ENCODE measurements around the gene A1CF.
"Not testable (repeated sequence)": the region's sequence is repeated elsewhere in the genome, so short reads cannot be mapped to it uniquely, and the experiment has no call there.

Gene A1CF

DNA sequence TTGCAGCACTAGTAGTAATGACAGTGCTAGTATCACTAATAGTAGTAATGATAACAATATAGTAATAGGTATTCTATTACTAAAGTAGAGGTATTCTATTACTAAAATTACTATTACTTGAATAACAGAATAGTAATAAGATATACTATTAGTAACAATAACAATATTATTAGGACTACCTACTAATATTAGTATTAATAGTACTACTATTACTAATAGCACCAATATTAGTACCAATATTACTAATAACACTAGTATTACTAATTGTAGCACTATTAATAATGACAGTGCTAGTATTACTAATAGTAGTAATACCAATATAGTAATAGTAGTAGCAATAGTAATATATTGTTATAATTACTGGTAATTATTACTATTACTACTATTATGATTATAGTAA is 24.1 kb downstream of the A1CF start:
- DNase-seq = no peak

DNA sequence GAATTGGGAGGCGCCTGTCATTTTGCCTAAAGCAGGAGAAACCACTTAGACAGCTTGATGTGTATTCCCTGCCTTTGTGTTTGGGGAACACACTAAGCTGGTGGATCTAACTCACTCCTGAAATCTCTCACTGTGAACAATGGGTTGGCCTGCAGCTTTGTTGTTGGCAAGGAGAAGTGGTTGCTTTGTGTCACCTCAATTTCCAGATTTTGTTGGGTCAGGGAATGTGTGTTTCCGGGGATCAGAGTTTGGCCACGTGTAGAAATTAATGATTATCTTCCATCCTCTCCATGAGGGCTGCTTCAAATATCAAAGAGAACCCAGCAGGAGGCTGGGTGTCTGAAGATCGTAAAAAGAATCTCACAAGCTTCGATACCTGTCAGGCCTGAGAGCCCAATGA is 27.8 kb downstream of the A1CF start:
- no peak for DNase-seq

DNA sequence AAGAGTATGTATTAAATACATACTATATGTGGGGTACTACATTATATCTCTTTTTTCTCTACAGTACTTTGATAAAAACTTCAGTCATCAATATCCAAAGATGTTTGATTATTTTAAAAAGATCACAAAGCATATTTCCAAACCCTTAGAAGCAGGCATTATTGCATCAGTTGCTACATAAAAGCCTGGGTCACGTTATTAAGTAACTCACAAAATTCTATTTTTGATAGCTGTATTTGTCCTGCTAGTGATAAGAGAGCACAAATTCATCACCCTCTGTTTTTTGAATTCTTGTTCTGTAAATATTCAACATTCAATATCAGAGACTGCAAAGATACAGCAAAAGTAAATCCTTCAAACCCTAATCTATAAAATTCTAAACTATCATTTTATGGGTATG is 30.0 kb downstream of the A1CF start:
- no peak for DNase-seq

DNA sequence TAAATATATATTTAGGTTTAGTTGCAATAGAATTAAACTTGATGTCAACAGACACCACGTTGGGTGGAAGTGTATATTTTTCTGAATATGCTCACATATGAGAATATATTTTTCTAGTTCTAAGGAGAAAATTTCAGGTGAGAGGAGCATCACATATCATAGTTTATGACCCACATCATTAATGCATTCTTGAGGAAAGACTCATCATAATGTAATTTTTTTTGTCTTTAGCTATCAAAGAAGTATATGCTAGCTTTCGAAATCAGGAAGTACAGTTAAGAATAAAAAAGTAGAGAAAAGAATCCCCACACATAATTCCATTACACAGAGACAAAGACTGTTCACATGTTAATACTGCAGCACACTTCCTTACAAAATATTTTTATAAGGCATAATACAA is 30.4 kb downstream of the A1CF start:
- no peak for DNase-seq

DNA sequence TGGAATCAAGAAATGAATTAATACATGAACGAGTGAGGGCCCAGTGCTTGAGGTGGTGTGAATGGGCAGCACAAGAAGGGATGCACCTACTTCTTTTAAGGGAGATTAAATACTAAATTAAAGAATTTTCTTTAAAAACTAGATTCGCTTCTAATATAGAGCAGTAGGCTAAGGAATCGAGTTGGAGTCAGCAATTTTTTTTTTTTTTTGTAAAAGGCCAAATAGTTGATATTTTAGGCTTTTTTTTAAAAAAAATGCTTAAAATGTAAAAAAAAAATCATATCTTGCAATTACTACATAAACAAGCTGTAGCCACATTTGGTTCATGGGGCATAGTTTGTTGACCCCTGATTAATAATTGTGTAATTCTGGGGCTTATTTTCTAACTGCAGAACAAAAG is 31.9 kb downstream of the A1CF start:
- DNase-seq = no peak

DNA sequence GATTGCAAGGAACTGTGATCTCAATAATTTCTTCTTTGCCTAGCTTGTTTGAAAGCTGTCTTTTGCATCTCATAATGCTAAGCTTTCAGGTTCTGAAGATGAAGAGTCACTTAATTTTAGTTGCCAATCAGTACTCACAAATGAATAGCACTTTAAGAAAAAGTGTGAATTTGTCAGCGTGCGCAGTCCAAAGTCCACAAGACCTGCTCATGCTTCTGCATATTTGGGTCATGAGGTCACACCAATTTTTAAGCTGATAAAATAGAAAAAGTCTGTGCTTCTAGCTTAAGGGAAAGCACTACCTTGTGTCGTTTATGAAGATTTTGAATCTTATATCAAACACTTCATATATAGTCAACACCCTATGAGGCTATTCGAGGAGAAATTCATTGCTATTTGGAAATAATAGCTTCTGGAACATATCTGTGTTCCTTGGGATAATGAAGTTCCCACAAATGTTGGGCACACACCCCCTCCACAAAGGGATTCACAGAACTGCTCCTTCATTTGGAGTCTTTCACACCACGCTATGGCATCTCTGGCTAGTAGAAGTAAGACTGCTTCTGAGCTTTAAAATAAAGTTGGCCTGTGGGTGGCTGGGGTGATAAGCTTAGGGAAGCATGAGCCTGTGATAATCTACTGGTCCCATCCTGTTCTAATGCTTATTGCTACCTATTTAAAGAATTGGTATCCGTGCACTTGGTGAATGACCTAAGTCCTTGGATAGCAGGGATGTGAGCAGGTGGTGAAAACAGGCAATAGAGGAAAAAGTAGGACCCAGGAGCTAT is 33.3 kb downstream of the A1CF start:
- no peak for DNase-seq

DNA sequence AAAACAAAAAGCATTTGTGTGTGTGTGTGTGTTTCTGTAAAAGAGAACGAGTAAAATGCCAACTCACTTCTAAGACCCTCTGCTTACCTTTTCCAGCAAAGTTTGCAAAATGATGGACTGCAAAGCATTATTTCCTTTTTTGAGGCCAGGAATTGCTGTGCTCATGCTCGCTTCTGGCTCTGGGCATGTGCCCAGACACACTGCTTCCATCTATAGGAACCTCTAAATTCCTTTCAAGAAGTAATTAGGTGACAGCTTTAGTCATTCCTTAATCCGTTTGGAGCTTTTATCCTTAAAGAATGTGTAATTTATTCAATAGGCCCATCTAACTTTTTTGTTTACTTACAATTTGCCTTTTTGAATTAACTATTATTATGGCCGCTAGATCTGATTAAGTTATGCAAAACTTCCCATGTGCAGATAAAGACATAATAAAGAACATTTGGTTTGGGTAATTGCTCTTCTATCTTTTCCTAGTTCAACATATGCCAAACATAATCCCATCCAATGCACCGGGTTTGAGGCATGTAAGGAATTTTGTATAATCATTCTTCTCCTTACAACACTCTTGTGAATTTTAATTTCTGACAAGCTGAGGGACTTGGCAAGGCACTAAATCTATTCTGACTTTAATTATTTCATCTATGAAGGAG is 34.7 kb downstream of the A1CF start:
- DNase-seq = no peak

DNA sequence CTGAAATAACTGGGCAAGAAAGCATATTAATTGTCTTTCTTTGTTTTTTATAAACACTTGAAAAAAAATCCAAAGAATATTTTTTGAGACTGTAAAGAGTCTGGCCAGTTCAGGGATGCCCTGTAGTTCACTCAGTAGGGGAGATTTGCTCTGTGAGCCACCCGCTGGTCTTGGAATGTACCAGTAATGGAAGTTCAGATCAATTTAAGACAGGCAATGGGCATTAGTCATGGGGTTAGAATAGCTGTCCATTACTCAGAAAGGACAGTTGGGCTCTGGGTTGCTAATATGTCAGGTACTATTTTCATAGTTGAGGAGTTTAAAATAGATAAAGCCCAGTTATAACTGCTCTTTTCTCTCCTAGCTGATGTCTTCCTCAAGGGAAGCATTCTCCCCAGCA is 38.7 kb downstream of the A1CF start:
- no peak for DNase-seq

DNA sequence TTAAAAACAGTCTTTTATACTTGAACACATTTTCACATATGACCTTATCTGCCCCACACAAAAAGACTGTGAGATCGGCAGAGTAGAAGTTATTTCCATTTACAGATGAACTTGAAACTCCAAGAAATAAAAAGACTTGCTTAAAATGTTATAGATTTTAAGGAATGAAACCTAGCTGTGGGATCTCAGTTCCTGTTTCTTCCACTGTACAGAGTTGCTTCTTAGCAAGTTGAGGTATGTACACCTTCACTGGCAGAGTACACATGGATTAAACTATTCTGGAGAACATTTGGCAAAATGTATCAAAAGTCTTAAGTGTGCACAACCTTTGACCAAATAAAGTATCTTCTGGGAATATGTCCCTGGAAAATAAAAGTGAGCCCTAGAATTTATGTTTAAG is 48.3 kb downstream of the A1CF start:
- no peak for DNase-seq

DNA sequence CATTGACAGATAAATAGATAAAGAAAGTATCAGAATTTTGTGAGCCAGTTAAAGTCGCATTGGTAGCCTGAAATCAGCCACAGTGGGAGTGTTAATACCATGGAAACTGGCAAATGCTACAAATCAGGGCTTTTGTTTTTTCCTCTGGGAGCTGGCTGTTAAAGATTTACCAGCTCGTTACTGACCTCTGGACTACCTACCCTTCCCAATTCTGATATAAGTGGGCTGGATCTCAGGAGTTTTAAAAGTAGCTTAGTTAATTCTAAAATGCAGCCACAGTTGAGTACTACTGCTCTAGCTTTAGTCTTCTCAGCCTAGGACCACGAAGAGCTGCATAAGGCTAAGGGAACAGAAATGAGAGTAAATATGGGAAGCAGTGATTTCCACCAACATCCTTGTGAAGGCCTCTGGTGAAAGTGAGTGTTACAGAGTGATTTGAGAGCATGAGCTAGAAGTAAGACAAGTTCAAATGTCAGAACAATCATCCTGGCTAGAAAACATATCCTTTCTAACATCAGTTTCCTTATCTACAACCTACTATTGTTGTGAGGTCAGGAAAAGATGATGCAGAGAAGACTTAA is 53.2 kb downstream of the A1CF start:
- no peak for DNase-seq

DNA sequence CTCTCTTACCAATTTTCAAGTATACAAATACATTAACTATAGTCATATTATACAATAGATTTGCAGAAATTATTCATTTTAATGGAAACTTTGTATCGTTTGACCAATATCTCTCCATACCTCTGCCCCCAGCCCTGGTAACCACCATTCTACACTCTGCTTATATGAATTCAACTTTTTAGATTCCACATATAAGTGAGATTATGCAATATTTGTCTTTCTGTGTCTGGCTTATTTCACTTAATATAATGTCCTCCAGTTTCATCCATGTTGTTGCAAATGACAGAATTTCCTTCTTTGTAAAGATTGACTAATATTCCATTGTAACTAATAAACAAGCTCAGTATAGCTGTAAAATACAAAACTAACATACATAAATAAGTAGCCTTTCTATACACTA is 55.4 kb downstream of the A1CF start:
- DNase-seq = no peak

DNA sequence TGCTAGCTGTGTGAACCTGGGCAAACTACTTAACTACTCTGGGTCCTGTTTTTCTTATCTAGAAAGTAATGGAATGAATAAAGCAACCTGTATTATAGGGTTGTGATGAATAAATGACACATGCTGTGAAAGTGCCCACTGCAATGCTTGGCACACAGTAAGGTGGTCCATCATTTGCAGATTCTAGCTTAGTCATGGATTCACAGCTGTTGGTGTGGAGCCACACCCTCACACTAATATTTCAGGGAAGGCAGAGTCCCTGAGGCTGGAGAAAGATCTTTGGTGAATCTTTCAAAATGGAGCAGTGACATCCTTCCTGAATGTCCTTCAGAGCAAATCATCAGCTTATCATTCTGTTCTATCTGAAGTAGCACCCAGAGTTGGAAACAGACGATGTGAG is 60.6 kb downstream of the A1CF start:
- DNase-seq = no peak

DNA sequence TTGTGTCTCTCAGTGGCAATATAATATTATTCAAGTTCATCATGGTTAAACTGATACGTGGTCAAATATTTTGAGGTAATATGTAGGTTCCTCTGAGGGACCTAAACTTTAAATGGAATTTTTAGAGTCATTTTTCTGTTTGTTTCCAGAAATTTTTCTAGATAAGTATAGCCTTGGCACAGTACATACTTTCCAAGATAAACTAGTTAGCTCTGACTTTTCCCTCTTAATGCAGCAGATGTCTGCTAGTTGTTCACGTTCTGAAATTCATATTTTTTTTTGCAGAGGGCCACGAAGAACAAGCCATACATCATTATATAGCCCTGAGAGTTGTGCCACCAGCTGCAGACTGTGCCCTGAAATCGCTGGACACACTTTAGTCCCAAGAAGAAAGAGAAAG is 61.6 kb downstream of the A1CF start:
- no peak for DNase-seq

DNA sequence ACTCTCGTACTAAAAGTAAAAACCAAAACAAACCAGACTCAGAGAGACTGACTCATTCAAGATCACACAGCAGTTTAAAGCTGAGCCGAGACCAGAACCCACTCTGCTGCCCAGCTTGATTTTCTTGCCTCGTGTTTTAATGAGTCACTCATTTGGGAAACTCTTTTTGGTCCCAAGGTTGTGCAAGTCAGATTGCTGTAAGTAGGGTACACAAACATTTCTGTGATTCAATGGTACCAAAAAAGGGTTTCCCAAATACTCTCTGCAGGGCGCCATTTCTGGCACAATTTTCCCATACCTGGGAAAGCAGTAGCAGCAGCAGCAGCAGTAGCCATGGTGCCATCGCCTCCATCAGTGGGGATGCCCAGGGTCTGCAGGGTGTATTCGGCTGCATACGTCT is 75.8 kb downstream of the A1CF start:
- no peak for DNase-seq

DNA sequence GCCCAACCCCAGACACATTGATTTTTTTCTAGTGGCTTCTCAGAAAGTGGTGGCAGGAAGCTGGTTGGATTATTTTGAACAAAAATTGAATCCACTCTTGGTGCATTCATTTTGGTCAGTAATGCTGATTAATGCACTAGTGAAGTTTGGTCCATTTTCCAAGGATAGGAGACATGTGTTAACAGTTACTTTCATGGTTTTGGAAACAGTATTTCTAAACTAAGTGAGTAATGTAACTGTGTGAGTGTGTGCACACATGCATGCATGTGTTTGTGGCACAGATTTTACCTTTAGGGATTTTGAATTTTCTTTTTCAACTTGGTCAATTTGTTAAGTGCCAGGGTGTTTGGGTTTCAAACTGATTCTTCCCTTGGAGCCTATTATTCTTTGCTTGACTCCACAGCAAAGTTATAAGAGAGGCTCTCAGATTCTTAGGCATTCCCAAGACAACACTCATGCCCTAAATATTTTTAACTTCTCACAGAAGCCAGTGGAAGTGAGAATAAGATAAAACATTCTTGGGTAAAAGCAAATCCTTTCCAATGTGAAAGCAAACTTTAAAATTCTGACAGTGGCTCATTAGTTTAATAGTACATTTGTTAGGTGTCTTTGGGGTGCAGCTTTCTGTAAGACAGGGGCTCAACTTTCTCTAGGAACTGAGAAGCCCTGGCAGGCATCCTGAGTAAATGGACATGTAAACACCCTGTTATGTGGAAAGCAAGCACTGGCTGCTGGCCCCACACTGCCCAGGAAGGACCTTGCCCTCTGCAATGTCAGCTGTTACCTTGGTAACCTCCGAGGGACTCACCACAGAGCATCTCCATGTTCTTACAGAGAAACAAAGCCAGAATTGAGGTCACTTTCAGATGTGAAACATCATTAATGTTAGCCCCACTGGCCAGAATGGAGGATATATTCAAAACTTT is 77.3 kb downstream of the A1CF start:
- no peak for DNase-seq

DNA sequence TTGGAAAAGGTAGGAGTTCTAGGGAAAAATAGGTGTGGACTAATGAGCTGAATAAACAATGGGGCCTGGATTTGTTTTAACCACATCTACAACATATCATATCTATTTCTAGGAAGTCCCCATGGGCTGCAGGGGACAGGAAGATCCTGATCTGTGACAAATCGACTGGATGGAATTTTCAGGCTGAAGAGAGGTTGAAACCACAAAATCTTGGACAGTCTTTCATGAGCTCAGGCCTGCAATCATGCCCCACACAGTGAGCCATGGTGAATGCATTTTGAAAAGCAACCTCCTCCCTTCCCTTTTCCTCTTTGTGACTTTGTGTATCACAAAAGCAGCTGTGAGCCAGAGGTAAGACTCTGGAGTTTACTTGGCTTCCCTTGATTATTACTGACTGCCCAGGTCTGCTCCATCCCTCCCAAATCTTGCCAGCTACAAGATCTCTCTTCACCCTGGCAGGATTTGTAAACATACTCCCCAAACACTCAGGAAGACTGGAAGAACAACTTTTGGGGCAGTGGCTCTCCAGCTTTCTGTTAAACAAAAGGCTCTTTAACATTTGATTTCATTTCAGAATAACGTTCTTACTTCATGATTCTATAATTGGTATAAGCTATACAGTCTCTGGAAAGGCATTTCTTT is 79.3 kb downstream of the A1CF start:
- no peak for DNase-seq

DNA sequence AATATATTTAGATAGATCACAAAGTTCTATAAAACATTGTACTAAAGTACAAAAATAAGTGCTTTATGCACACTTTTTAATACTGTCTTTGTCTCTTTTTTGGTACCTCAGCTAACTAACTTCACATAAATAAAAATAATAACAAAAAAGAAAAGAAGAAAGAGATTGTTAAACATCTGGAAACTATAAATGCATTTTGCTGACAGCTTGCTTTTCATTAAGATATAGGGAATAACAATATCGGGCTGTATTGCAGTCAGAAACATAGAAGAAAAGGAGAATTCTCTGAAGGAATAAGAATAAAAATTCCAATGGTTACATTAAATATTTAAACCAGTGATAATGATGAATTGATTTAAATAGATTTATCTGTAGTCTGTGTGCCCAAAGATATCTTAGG is 85.8 kb downstream of the A1CF start:
- no peak for DNase-seq

DNA sequence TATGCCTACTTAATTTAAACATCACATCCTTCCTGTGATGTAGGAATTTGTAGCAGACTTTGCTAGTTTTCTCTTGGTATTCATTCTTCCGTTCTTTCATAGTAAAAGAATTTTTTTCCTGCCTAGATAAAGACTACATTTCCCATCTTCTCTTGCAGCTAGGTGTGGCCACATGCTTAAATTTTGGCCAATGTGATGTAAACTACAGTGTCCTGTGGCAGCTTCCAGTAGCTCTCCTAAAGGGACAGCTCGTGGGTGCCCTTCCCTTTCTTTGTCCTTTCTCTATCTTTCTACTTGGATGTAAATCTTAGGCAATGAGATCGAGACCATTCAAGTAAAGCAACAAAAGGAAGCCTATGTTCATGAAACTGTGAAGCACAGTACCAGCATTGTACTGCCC is 87.1 kb downstream of the A1CF start:
- DNase-seq = no peak

DNA sequence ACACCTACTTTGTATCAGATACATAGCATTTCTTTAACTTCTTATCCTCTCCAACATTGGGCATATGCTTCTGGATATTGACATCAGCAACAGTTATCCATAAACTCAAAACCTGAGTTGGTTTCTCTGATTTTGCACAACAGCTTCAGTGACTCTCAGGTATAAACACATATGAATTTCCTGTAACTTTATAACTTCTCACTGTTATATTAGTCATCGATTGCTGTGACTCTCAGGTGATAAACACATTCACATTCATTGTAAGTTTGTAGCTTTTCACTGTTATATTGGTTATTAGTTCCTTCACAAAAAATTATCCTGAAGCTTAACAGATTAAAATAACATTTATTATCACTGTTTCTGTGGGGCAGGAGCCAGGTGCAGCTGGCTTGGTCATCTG is 88.7 kb downstream of the A1CF start:
- no peak for DNase-seq

DNA sequence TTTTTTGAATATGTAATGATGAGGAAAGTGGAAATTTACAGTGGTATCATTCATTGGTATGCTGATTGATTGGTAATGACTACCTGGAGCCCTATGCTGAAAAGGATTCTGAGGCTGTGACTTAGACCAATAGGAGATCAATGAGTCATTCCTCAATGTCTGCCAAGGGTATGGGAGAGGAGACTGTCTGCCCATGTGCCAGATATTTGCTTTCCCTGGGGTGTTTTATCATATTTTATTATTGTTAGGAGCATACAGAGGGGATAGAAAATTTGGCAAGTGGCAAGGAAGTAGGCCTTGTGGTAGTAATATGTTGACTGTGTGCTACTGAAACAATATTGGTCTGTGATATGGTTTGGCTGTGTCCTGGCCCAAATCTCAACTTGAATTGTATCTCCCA is 90.9 kb downstream of the A1CF start:
- no peak for DNase-seq

DNA sequence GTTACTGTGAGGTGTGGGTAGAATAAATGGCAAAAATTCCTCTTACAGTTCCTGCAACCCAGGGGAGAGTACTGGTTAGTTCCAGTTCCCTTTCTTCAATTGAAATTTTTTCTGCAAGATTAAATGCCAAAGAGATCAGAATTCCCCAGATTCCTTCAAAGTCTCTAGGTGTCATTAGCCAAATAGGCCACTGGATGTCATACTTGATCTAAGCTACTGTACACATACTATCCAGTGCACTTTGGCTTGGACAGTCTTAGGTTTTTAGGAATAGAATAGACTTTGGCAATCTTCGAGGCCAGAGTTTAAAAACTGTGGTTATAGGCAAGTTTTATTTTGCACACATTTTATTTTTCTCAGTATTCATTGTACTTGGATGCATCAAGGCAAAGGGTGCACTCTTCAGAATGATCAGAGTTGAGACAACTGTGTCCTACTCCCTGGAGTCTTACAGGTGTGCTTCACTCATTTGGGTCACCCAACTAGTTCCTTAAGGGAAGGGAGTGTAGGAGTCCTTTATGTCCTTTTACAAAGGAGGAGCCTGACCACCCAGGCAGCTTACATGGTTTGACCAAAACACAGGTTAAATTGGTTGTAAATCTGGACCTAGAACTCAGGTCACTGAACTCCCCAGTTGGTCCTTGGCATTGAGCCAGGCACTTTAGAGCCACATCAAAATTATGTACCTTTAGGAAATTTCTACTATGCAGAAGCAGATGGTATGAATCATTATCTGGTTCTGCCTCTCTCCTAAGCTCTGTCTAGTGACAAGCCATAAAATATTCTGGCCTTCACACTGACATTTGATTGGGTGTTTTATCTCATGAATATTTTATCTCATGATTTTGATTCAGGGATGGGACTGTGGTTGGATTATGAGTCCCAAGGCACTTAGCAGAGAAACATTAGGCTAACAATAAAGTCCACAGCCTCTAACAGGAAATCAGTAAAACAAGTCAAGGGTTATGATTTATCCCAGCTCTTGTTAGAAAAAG is 96.2 kb downstream of the A1CF start:
- DNase-seq = no peak

DNA sequence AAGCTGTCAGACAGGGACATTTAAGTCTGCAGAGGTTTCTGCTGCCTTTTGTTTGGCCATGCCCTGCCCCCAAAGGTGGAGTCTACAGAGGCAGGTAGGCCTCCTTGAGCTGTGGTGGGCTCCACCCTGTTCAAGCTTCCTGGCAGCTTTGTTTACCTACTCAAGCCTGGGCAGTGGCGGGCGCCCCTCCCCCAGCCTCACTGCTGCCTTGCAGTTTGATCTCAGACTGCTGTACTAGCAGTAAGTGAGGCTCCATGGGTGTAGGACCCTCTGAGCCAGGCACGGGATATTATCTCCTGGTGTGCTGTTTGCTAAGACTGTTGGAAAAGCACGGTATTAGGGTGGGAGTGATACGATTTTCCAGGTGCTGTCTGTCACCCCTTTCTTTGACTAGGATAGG is 97.5 kb downstream of the A1CF start:
- DNase-seq = not testable (repeated sequence)

All from NCI-H2171 treated with DMSO at 0.1 percent for 48 hours (cell line).